Endothelial cell of umbilical vein (primary cell): ENCODE results near the gene KCNS1.

Experiments
- CTCF ChIP-seq, 2 donors: IDR thresholded peaks; 1 replicate in 1 of 2; 2 replicates in 1 of 2; pipeline ENCODE4 v1.5.1; 2011; ENCODE audit warnings: low read length in 2 of 2, mild to moderate bottlenecking in 2 of 2, moderate library complexity in 2 of 2, control low read depth in 1 of 2, inconsistent platforms in 1 of 2, low read depth in 1 of 2; ENCODE audit not compliant: insufficient read depth in 1 of 2; ENCODE audit errors: extremely low read depth in 1 of 2
- JUN ChIP-seq: IDR thresholded peaks from 2 replicates; pipeline ENCODE4 v1.6.1; 2011; ENCODE audit warnings: borderline replicate concordance, low read depth; ENCODE audit not compliant: insufficient read length, insufficient read depth
- MYC ChIP-seq: IDR thresholded peaks from one replicate; pipeline ENCODE4 v1.6.1; 2011; ENCODE audit warnings: mild to moderate bottlenecking, low read depth, low read length
- POLR2A ChIP-seq: IDR thresholded peaks from 2 replicates; pipeline ENCODE4 v1.6.1; 2012; ENCODE audit warnings: low read depth, mild to moderate bottlenecking, control low read depth, low read length
- POLR2AphosphoS5 ChIP-seq: IDR thresholded peaks from 2 replicates; pipeline ENCODE4 v1.6.1; 2012; ENCODE audit warnings: low read depth, mild to moderate bottlenecking, control low read depth, low read length, moderate library complexity; ENCODE audit not compliant: insufficient read depth

GRCh38 chr20:45090481-45090880 is 10.4 kb downstream of the KCNS1 start:
- TF ChIP-seq POLR2A (no peak), POLR2AphosphoS5 (no peak), MYC (no peak), CTCF (IDR thresholded peaks at IDR 0.05; ENCODE audit: extremely low read depth in 1 of 2, insufficient read depth in 1 of 2, low read depth in 1 of 2, low read length in 2 of 2) (no peak), JUN (no peak)
